Measurements from ENCODE around the gene GPHN. TPM values are rescaled to one million over a fixed set of nuclear protein-coding genes. Genes with fewer than 3 reads are reported as not detected.

The GPHN gene
- polyA plus RNA-seq, 1 donor (not counting 4 experiments of a cell fraction or from before 2014, with no cell fraction given) = 17.6 TPM

- DNase-seq (ENCODE audit: low read depth, low spot score) (no peak), FAIRE-seq (peak; percentile 88)
- Histone ChIP-seq H4K20me1 (ENCODE audit: control insufficient read depth, extremely low read depth, insufficient read depth, low read length) (no peaks in the 10 kb centered on the region), H3K79me2 (ENCODE audit: control insufficient read depth, insufficient read depth, low read length) (no peaks in the 10 kb centered on the region), H3K4me1 (ENCODE audit: control insufficient read depth, extremely low read depth, insufficient read depth, low read length) (peaks cover 24% of the 10 kb centered on the region), H3K4me2 (ENCODE audit: control insufficient read depth, extremely low read depth, insufficient read depth, low read depth, low read length) (peak overlapping the region; percentile 60), H3K9ac (ENCODE audit: control insufficient read depth, extremely low read depth, insufficient read depth, low read length) (no peak overlapping the region), H3K27ac (ENCODE audit: control insufficient read depth, insufficient read depth, low read length) (no peak overlapping the region), H3K9me3 (ENCODE audit: control insufficient read depth, low read depth, low read length) (no peaks in the 10 kb centered on the region), H3K4me3 (ENCODE audit: control insufficient read depth in 2 of 3, extremely low read depth in 1 of 3, insufficient read depth in 2 of 3, low read depth in 1 of 3, low read length in 3 of 3) (peak overlapping the region in 1 of 3 experiments; percentile 4), H2AFZ (ENCODE audit: control insufficient read depth, low read length) (peak overlapping the region; percentile 35), H3K36me3 (ENCODE audit: control insufficient read depth in 2 of 2, extremely low read depth in 1 of 2, insufficient read depth in 2 of 2, low read length in 2 of 2) (no peaks in the 10 kb centered on the region), H3K27me3 (ENCODE audit: control insufficient read depth, extremely low read depth, insufficient read depth, low read length) (no peaks in the 10 kb centered on the region), H3K9me1 (ENCODE audit: control insufficient read depth, extremely low read depth, insufficient read depth, low read length) (no peaks in the 10 kb centered on the region)
- dilution Hi-C loops (cut with MboI; ENCODE audit: extremely low pct_ligation_motif_present, low sequenced_read_pairs) = no loop called here
- TF ChIP-seq CTCF (optimal IDR thresholded peaks at IDR 0.05 in 1 of 3, IDR thresholded peaks at IDR 0.05 in 1 of 3, conservative IDR thresholded peaks at IDR 0.05 in 1 of 3; ENCODE audit: extremely low read depth in 1 of 3, insufficient read depth in 2 of 3, low read length in 3 of 3) (no peak), EZH2 (IDR thresholded peaks at IDR 0.05; ENCODE audit: low read length) (no peak)
Observed at GRCh38 chr14:67221248-67221981, 713.5 kb downstream of the GPHN start.

- Histone ChIP-seq H3K4me2 (ENCODE audit: control insufficient read depth, extremely low read depth, insufficient read depth, low read depth, low read length) (peak overlapping the region; percentile 60), H3K27me3 (ENCODE audit: control insufficient read depth, extremely low read depth, insufficient read depth, low read length) (no peaks in the 10 kb centered on the region), H3K4me1 (ENCODE audit: control insufficient read depth, extremely low read depth, insufficient read depth, low read length) (peaks cover 24% of the 10 kb centered on the region), H3K36me3 (ENCODE audit: control insufficient read depth in 2 of 2, extremely low read depth in 1 of 2, insufficient read depth in 2 of 2, low read length in 2 of 2) (no peaks in the 10 kb centered on the region), H3K27ac (ENCODE audit: control insufficient read depth, insufficient read depth, low read length) (no peak overlapping the region), H3K4me3 (ENCODE audit: control insufficient read depth in 2 of 3, extremely low read depth in 1 of 3, insufficient read depth in 2 of 3, low read depth in 1 of 3, low read length in 3 of 3) (peak overlapping the region in 1 of 3 experiments; percentile 4), H3K79me2 (ENCODE audit: control insufficient read depth, insufficient read depth, low read length) (no peaks in the 10 kb centered on the region), H3K9ac (ENCODE audit: control insufficient read depth, extremely low read depth, insufficient read depth, low read length) (no peak overlapping the region), H2AFZ (ENCODE audit: control insufficient read depth, low read length) (peak overlapping the region; percentile 35), H4K20me1 (ENCODE audit: control insufficient read depth, extremely low read depth, insufficient read depth, low read length) (no peaks in the 10 kb centered on the region), H3K9me3 (ENCODE audit: control insufficient read depth, low read depth, low read length) (no peaks in the 10 kb centered on the region), H3K9me1 (ENCODE audit: control insufficient read depth, extremely low read depth, insufficient read depth, low read length) (no peaks in the 10 kb centered on the region)
- no peak for DNase-seq (ENCODE audit: low read depth, low spot score)
- TF ChIP-seq EZH2 (IDR thresholded peaks at IDR 0.05; ENCODE audit: low read length) = no peak
- dilution Hi-C loops (cut with MboI; ENCODE audit: extremely low pct_ligation_motif_present, low sequenced_read_pairs) = no loop called here
- FAIRE-seq = no peak
Observed at GRCh38 chr14:67221982-67222328, 714.0 kb downstream of the GPHN start.

- FAIRE-seq (no peak), DNase-seq (ENCODE audit: low read depth, low spot score) (no peak)
- Histone ChIP-seq H3K4me3 (ENCODE audit: control insufficient read depth in 2 of 3, extremely low read depth in 1 of 3, insufficient read depth in 2 of 3, low read depth in 1 of 3, low read length in 3 of 3) (no peak overlapping the region), H3K4me2 (ENCODE audit: control insufficient read depth, extremely low read depth, insufficient read depth, low read depth, low read length) (no peak overlapping the region), H3K9ac (ENCODE audit: control insufficient read depth, extremely low read depth, insufficient read depth, low read length) (no peak overlapping the region), H3K9me1 (ENCODE audit: control insufficient read depth, extremely low read depth, insufficient read depth, low read length) (no peaks in the 10 kb centered on the region), H4K20me1 (ENCODE audit: control insufficient read depth, extremely low read depth, insufficient read depth, low read length) (no peaks in the 10 kb centered on the region), H3K4me1 (ENCODE audit: control insufficient read depth, extremely low read depth, insufficient read depth, low read length) (peaks cover 15% of the 10 kb centered on the region), H3K27ac (ENCODE audit: control insufficient read depth, insufficient read depth, low read length) (no peak overlapping the region), H3K27me3 (ENCODE audit: control insufficient read depth, extremely low read depth, insufficient read depth, low read length) (no peaks in the 10 kb centered on the region), H3K79me2 (ENCODE audit: control insufficient read depth, insufficient read depth, low read length) (no peaks in the 10 kb centered on the region), H2AFZ (ENCODE audit: control insufficient read depth, low read length) (no peak overlapping the region), H3K9me3 (ENCODE audit: control insufficient read depth, low read depth, low read length) (no peaks in the 10 kb centered on the region), H3K36me3 (ENCODE audit: control insufficient read depth in 2 of 2, extremely low read depth in 1 of 2, insufficient read depth in 2 of 2, low read length in 2 of 2) (no peaks in the 10 kb centered on the region)
- TF ChIP-seq CTCF (optimal IDR thresholded peaks at IDR 0.05 in 1 of 3, IDR thresholded peaks at IDR 0.05 in 1 of 3, conservative IDR thresholded peaks at IDR 0.05 in 1 of 3; ENCODE audit: extremely low read depth in 1 of 3, insufficient read depth in 2 of 3, low read length in 3 of 3) (no peak), EZH2 (IDR thresholded peaks at IDR 0.05; ENCODE audit: low read length) (no peak)
- dilution Hi-C loops (cut with MboI; ENCODE audit: extremely low pct_ligation_motif_present, low sequenced_read_pairs) = no loop called here
Observed at GRCh38 chr14:67225523-67225922, 717.6 kb downstream of the GPHN start.
